HG02588 (cell line): Measurements from ENCODE around the gene LPCAT1.

Experiments used
- ATAC-seq: cut with Tn5 transposase; IDR thresholded peaks from one replicate; pipeline ENCODE4 v1.9.1; 2021; ENCODE audit warnings: mild to moderate bottlenecking, moderate library complexity; ENCODE audit not compliant: unreplicated experiment

LPCAT1 gene

GRCh38 chr5:1555011-1555807 lies 31.4 kb upstream of the LPCAT1 start:
- ATAC-seq = no peak

- no peak for ATAC-seq
Observed at GRCh38 chr5:1554410-1554967, 30.7 kb upstream of the LPCAT1 start.

- no peak for ATAC-seq
Observed at GRCh38 chr5:1553539-1554409, 30.0 kb upstream of the LPCAT1 start.

DNA sequence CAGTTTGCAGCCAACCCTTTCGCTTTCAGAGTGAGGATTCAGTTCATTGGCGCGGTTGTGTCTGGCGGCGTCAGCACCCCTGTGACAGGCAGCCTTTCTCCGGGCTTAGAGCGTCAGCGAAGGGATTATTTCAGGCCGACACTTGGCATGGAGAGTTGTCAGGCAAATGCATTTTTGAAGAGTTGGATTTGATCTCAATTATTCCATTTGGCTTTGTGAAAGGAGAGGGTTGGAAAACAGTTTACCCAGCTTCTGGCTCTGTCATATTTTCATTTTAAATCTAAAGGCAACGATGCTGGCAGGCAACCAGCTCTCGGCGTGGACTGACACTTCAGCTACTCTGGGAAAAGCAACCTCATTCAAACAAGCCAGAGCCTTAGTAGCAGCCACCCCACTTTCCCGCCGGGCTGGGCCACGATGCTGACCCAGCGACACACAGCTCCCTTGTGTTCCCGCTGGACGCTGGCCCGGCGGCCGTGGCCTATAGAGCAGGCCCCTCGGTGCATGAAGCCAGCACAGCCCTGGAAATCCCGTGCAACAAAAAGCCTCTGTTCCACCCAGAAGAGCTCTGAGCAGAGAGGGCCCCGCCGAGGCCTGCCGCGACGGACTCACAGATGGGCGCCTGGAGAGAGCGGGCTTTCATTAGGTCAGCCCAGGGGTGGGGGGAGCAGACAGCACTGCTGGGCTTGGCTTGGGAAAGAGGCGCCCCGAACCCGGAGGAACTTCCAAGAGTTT lies 28.9 kb upstream of the LPCAT1 start:
- ATAC-seq = no peak

GRCh38 chr5:1551426-1552301 lies 27.9 kb upstream of the LPCAT1 start:
- ATAC-seq = no peak

DNA sequence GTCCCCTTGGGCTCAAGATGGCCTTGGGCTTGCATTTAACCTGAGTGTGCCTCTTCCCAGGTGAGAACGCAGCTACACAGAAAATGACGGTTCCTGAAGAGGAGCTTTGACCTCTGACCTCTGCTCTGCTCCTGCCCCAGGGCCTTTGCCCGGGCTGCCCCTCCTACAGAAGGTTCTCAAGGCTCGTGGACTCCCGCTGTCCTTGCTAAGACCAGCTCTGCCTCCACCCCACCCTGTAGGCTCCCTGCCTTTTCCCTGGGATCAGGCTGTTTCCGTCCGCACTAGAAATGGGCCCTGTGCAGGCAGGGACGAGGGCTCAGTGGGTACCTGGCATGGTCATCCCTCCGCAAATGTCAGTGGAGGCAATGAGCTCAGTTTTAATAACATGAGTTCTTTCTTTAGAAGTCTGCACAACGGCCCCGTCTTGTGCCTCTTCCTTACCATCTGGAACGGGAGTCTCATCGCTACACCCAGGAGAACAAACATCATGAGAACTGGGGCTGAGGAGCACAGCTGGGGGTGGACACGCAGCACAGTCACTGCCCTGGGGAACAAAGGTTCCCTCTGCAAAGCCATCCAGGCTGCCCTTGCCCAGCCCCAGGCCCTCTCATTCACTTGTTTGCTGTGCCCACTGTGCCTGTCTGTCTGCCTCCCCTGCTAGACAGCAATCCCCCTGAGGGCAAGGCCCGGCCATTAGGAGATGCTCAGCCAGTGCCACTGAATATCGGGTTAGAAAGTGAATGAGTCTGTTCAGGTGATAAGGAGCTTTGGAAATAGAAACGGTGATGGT lies 26.7 kb upstream of the LPCAT1 start:
- ATAC-seq = no peak

DNA sequence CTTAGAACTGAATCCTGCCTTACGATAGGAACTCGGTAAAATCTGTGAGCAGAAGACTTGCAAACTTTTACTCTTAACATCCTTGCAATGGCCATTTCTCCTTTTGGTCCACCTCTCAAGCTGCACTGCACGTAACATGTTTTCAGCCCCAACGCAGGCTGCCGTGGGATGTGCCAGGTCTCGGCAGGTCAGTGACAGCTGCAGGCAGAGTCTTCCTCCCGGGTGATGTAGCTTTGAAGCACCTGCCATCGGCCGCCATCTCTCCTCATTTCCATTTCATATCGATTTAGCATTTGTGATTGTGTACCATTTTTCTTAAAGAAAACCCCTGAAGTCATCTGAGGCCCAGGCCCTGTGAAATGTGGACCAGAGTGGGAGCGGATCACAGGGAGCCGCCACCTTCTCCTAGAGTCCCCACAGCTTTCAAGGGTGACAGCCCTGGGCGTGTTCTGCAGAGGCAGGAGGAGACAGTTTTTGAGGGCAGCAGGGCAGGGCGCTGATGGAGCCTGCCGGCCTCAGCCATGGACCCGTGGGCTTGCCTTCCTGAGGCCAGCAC lies 25.8 kb upstream of the LPCAT1 start:
- no peak for ATAC-seq

DNA sequence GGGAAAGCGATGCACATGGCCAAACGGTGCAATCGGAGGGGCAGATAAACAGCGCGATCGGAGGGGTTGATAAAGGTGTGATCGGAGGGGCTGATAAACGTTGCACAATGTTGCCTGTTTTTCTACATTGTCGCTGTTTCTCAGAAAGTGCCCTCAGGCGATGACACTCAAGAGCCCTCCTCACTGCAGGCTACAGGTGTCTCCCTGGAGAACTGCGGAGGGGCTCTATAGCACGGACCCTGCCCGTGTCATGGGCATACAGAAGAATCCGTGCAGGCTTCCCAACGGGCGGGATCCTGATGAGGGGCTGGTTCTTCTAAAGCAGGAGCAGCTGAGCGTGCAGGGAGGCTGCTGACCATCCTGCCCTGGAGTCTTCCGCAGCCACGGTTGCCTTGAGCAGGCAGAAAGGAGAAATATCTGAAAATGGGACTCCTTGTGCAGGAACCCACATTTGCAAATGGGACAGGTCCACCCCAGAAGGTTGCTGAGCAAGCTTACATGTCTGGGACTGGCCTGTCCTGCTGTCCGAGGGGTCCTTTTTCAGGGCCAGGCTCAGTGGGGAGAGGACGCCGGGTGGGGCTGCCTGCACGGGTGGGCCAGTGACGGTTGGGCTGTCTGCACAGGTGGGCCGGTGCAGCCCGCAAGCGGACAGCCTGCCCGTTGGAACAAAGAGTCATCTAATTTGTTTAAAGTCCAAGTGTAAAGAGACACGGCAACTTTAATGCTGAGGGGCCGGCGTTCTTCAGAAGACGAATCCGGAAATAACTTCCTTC lies 25.1 kb upstream of the LPCAT1 start:
- ATAC-seq = no peak

- ATAC-seq = no peak
Observed at GRCh38 chr5:1547655-1548054, 23.9 kb upstream of the LPCAT1 start.

- no peak for ATAC-seq
Observed at GRCh38 chr5:1547236-1547635, 23.5 kb upstream of the LPCAT1 start.

- no peak for ATAC-seq
Observed at GRCh38 chr5:1546556-1546955, 22.8 kb upstream of the LPCAT1 start.

GRCh38 chr5:1545805-1546355 lies 22.1 kb upstream of the LPCAT1 start:
- no peak for ATAC-seq

DNA sequence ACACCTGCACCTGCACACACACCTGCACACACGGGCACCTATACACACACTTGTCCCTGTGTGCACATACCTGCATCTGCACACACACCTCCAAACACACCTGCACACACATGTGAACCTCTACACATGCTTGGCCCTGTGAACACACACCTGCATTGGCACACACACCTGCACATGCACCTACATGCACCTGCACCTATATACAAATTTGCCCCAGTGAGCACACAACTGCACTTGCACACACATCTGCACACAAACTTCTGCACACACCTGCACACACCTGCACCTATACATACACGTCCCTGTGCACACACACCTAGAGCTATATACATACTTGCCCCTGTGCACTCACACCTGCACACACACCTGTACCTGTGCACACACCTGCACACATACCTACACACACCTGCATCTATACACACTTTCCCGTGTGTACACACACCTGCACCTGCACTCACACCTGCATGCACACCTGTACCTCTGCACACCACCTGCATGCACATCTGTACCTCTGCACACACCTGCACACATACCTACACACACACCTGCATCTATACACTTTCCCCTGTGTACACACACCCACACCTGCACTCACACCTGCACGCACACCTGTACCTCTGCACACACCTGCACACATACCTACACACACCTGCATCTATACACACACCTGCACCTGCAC lies 21.5 kb upstream of the LPCAT1 start:
- no peak for ATAC-seq

- ATAC-seq = no peak
Observed at GRCh38 chr5:1544294-1544961, 20.7 kb upstream of the LPCAT1 start.

- no peak for ATAC-seq
Observed at GRCh38 chr5:1543398-1544293, 19.9 kb upstream of the LPCAT1 start.

- no peak for ATAC-seq
Observed at GRCh38 chr5:1542781-1543180, 19.0 kb upstream of the LPCAT1 start.
